A549 (cell line): ENCODE results near the gene EEFSEC. TPM values are rescaled to one million over a fixed set of nuclear protein-coding genes. Genes with fewer than 3 reads are reported as not detected.
A peak's percentile ranks its signal among the peaks of the same experiment; 100 is the strongest.

Experiments
- ATAC-seq, 2 experiments: fragments of 200-7000 bp in 1 of 2; fragments of >200 bp in 1 of 2; cut with Nextera tagmentation in 1 of 2; cut with Tn5 transposase in 1 of 2; 3 replicates each; pipeline versions ENCODE4 v1.8.0 to v1.9.1; 2018 to 2020; ENCODE audit warnings: mild to moderate bottlenecking in 1 of 2, moderate library complexity in 1 of 2
- CTCF ChIA-PET: fragments of 300-600 bp; sonication (Branson Sonifier 250); formaldehyde crosslinking; extraction: SDS; loops from one replicate; lab custom pipeline; 2021; ENCODE audit warnings: antibody characterized with exemption, inconsistent platforms; lab: Yijun Ruan, JAX
- POLR2A ChIA-PET: fragments of 350-600 bp; formaldehyde crosslinking; extraction: SDS; loops from one replicate; lab custom pipeline; 2021; ENCODE audit warnings: antibody characterized with exemption, inconsistent platforms; lab: Yijun Ruan, JAX
- DNase-seq, 2 experiments: peaks; one replicate each; pipeline versions ENCODE4 v3.0.0 to v3.0.0-alpha.2; 2011 to 2016; ENCODE audit warnings: low read depth in 1 of 2, low spot score in 1 of 2
- FAIRE-seq: peaks from 2 replicates; lab custom pipeline; 2011; peaks lifted over from hg19 to GRCh38; lab: Jason Lieb, UNC
- H3K27ac ChIP-seq, 2 experiments: fragments of >200 bp; sonication (Bioruptor Twin); formaldehyde crosslinking; 3 replicates each; pipeline ENCODE4 v1.5.1; 2016 to 2017
- H3K4me1 ChIP-seq: fragments of >200 bp; sonication (Bioruptor Twin); formaldehyde crosslinking; 3 replicates; pipeline ENCODE4 v1.6.1; 2016
- H3K4me2 ChIP-seq: fragments of >200 bp; sonication (Bioruptor Twin); formaldehyde crosslinking; 3 replicates; pipeline ENCODE4 v1.6.1; 2016
- H3K4me3 ChIP-seq: fragments of >200 bp; sonication (Bioruptor Twin); formaldehyde crosslinking; 3 replicates; pipeline ENCODE4 v1.5.1; 2016
- H3K9me3 ChIP-seq: fragments of >200 bp; sonication (Bioruptor Twin); formaldehyde crosslinking; 3 replicates; pipeline ENCODE4 v1.6.1; 2016
- CBX2 ChIP-seq: fragments of 200-600 bp; sonication (generic); IDR thresholded peaks from 2 replicates; pipeline ENCODE4 v1.6.1; 2016; ENCODE audit warnings: low read depth, mild to moderate bottlenecking, borderline replicate concordance
- CBX8 ChIP-seq: fragments of 200-600 bp; sonication (generic); IDR thresholded peaks from 2 replicates; pipeline ENCODE4 v1.6.1; 2016
- CHD4 ChIP-seq: fragments of 200-600 bp; sonication (generic); IDR thresholded peaks from 2 replicates; pipeline ENCODE4 v1.6.1; 2016; ENCODE audit warnings: antibody characterized with exemption, mild to moderate bottlenecking, borderline replicate concordance
- E2F6 ChIP-seq: IDR thresholded peaks from 2 replicates; pipeline ENCODE4 v1.6.1; 2012; ENCODE audit warnings: low read depth, borderline replicate concordance
- EHMT2 ChIP-seq: fragments of 200-600 bp; sonication (generic); IDR thresholded peaks from 2 replicates; pipeline ENCODE4 v1.6.1; 2016; ENCODE audit warnings: antibody characterized with exemption, low read depth, mild to moderate bottlenecking, moderate library complexity
- ESRRA ChIP-seq: fragments of 150-350 bp; IDR thresholded peaks from 2 replicates; pipeline ENCODE4 v1.6.1; 2014; ENCODE audit warnings: mild to moderate bottlenecking, low read length, borderline replicate concordance
- FOSL2 ChIP-seq, 2 experiments: fragments of 450-650 bp in 1 of 2; fragments of >200 bp in 1 of 2; sonication (Bioruptor Twin) in 1 of 2; formaldehyde crosslinking; IDR thresholded peaks; 2 replicates each; pipeline versions ENCODE4 v1.5.0 to v1.6.1; 2016 to 2020; ENCODE audit warnings: mild to moderate bottlenecking in 1 of 2, moderate library complexity in 1 of 2
- FOXS1 ChIP-seq: fragments of 250-450 bp; sonication (Bioruptor Pico); IDR thresholded peaks from 2 replicates; pipeline ENCODE4 v1.5.0; 2020; ENCODE audit warnings: mild to moderate bottlenecking, moderate library complexity
- GATA3 ChIP-seq: IDR thresholded peaks from 2 replicates; pipeline ENCODE4 v1.6.1; 2012; ENCODE audit warnings: borderline replicate concordance
- HDAC2 ChIP-seq: fragments of 200-600 bp; sonication (generic); IDR thresholded peaks from 2 replicates; pipeline ENCODE4 v1.6.1; 2016
- HEYL ChIP-seq: fragments of 250-450 bp; sonication (Bioruptor Pico); IDR thresholded peaks from 2 replicates; pipeline ENCODE4 v1.8.0; 2021; ENCODE audit warnings: mild to moderate bottlenecking, moderate library complexity
- HMGXB4 ChIP-seq: fragments of 250-450 bp; sonication (Bioruptor Pico); IDR thresholded peaks from 2 replicates; pipeline ENCODE4 v1.5.0; 2021; ENCODE audit warnings: mild to moderate bottlenecking, moderate library complexity, borderline replicate concordance
- HOXB13 ChIP-seq: fragments of 250-450 bp; sonication (Bioruptor Pico); IDR thresholded peaks from 2 replicates; pipeline ENCODE4 v1.5.0; 2020; ENCODE audit warnings: low read depth, mild to moderate bottlenecking, moderate library complexity
- JUNB ChIP-seq: fragments of >200 bp; sonication (Bioruptor Twin); formaldehyde crosslinking; IDR thresholded peaks from 2 replicates; pipeline ENCODE4 v1.6.1; 2016
- MAFK ChIP-seq: fragments of 450-650 bp; IDR thresholded peaks from 2 replicates; pipeline ENCODE4 v1.6.1; 2014; ENCODE audit not compliant: partially characterized antibody
- MAX ChIP-seq: IDR thresholded peaks from 2 replicates; pipeline ENCODE4 v1.6.1; 2012
- MAZ ChIP-seq: fragments of 150-350 bp; IDR thresholded peaks from 2 replicates; pipeline ENCODE4 v1.6.1; 2014; ENCODE audit warnings: antibody characterized with exemption, low read depth, low read length, borderline replicate concordance
- PBX3 ChIP-seq: IDR thresholded peaks from 2 replicates; pipeline ENCODE4 v1.6.1; 2012
- RAD21 ChIP-seq, 2 experiments: fragments of >200 bp in 1 of 2; sonication (Bioruptor Twin) in 1 of 2; formaldehyde crosslinking in 1 of 2; IDR thresholded peaks in 1 of 2; conservative IDR thresholded peaks in 1 of 2; 2 replicates in 1 of 2; 3 replicates in 1 of 2; pipeline ENCODE4 v1.6.1; 2012 to 2018; ENCODE audit warnings: inconsistent platforms in 1 of 2
- RNF2 ChIP-seq: fragments of 200-600 bp; sonication (generic); IDR thresholded peaks from 2 replicates; pipeline ENCODE4 v1.6.1; 2016; ENCODE audit warnings: low read depth, mild to moderate bottlenecking, antibody characterized with exemption, moderate library complexity, borderline replicate concordance
- TFCP2L1 ChIP-seq: fragments of 250-450 bp; sonication (Bioruptor Pico); IDR thresholded peaks from 2 replicates; pipeline ENCODE4 v1.5.0; 2021; ENCODE audit warnings: mild to moderate bottlenecking
- TP53 ChIP-seq: fragments of 250-450 bp; sonication (Bioruptor Pico); IDR thresholded peaks from 2 replicates; pipeline ENCODE4 v1.5.0; 2021; ENCODE audit warnings: mild to moderate bottlenecking, moderate library complexity
- ZC3H11A ChIP-seq: fragments of 450-650 bp; IDR thresholded peaks from 2 replicates; pipeline ENCODE4 v1.6.1; 2014; ENCODE audit warnings: antibody characterized with exemption, mild to moderate bottlenecking
- ZFP36 ChIP-seq: fragments of 450-650 bp; IDR thresholded peaks from 2 replicates; pipeline ENCODE4 v1.6.1; 2014; ENCODE audit warnings: borderline replicate concordance; ENCODE audit not compliant: partially characterized antibody
- ZNF302 ChIP-seq: fragments of 250-450 bp; sonication (Bioruptor Pico); IDR thresholded peaks from 2 replicates; pipeline ENCODE4 v1.9.0; 2021; ENCODE audit warnings: inconsistent platforms, mild to moderate bottlenecking, moderate library complexity
- ZSCAN20 ChIP-seq: fragments of 250-450 bp; sonication (Bioruptor Pico); IDR thresholded peaks from 2 replicates; pipeline ENCODE4 v1.8.0; 2022; ENCODE audit warnings: mild to moderate bottlenecking, moderate library complexity
- WGBS: methylation state at CpG from one replicate; pipeline ENCODE4 v1.1.6; 2017; ENCODE audit errors: missing lambda C conversion rate; 5-methylcytosine and 5-hydroxymethylcytosine counted together
- polyA plus RNA-seq, 4 experiments: library from polyadenylated mRNA; depleted of rRNA in 3 of 4; stranded (reverse); fragments of >200 nt; fragmentation: RNase III in 1 of 4; extraction: RNeasy Plus Mini Kit Qiagen cat#74134 plus additional on column Dnase treatment in 1 of 4; gene quantifications; 2 replicates in 3 of 4; 3 replicates in 1 of 4; pipeline ENCODE4 v1.2.3, GENCODE V29; 2011 to 2017

Gene EEFSEC
- polyA plus RNA-seq, 2 of the 4 experiments (the other 2 are of a cell fraction), result 6.9 to 7.3 TPM

DNA sequence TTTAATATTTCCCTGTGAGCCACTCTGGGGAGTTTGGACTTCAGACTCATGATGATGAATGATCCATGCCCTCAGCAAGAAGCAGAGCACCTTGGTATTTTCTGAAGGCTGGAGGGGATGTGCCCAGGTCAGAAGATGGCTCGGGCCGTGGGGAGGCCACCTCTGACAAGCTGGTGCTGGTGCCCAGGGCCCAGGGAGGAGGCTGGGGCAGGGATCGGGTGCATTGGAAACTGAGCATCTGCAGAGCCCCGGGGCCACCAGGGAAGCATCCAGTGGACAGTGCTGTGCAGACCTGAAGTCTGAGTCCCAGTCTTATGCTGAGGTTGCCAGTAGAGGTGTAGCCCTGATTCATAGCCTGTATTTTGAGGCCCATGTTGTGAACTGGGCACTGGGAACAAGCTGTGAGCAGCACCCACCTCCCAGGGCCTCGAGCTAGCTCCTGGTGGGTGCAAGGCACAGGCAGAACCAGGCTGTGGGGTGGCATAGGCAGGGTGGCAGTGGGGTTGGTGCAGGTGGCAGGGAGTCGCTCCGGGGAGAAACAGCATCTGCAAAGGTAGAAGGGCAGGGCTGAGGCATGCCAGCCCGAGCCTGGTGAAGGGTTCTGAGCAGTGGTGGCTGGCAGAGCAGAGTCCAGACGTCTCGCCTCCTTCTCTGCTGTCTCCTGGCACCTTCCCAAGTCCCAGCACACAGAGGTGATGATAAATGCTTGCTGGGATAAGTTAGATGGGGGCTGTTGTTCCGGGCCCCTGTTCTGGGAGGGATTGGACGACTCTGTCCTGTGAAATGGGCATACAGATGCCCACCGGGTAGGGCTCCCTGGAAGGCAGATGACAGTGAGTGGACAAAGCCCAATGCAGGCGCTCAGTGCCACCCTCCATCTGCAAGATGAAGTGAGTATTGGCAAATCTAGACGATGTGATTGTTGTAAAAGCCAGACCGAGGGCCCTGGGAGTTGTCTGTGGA is 302.8 kb downstream of the EEFSEC start:
- DNase-seq (no peak), FAIRE-seq (no peak), ATAC-seq (peak; percentile 16 to 38; a peak in 4 of 6 replicates)
- no peak overlapping the region for H3K4me3 ChIP-seq
- no peak overlapping the region for H3K27ac ChIP-seq
- TF ChIP-seq ZSCAN20 (CRISPR knock-in tag), result no peak
- no peak for TF ChIP-seq HOXB13 (CRISPR knock-in tag)
- TF ChIP-seq JUNB, result no peak
- TF ChIP-seq GATA3, result no peak
- no peak for TF ChIP-seq HDAC2
- TF ChIP-seq MAFK, result no peak
- TF ChIP-seq ESRRA, result no peak
- TF ChIP-seq FOXS1 (CRISPR knock-in tag), result no peak
- no peak for TF ChIP-seq MAX
- TF ChIP-seq TP53 (CRISPR knock-in tag), result no peak
- no peak for TF ChIP-seq RAD21 (conservative IDR thresholded peaks at IDR 0.05 in 1 of 2, IDR thresholded peaks at IDR 0.05 in 1 of 2)
- TF ChIP-seq ZNF302 (CRISPR knock-in tag), result no peak
- TF ChIP-seq ZC3H11A, result no peak
- no peak for TF ChIP-seq HEYL
- TF ChIP-seq PBX3, result no peak
- TF ChIP-seq MAZ, result no peak
- H3K4me1 ChIP-seq, result no peaks in the 10 kb centered on the region
- H3K9me3 ChIP-seq, result no peaks in the 10 kb centered on the region
- no peak overlapping the region for H3K4me2 ChIP-seq
- ChIA-PET CTCF (interaction anchor here (1.0 kb wide), 1 partner anchor 14 kb away, joined by 3 read pairs; no protein-coding TSS in a partner anchor), POLR2A (no interaction called here)
- WGBS, result 36% methylated on average over 8 of the region's 16 CpGs

DNA sequence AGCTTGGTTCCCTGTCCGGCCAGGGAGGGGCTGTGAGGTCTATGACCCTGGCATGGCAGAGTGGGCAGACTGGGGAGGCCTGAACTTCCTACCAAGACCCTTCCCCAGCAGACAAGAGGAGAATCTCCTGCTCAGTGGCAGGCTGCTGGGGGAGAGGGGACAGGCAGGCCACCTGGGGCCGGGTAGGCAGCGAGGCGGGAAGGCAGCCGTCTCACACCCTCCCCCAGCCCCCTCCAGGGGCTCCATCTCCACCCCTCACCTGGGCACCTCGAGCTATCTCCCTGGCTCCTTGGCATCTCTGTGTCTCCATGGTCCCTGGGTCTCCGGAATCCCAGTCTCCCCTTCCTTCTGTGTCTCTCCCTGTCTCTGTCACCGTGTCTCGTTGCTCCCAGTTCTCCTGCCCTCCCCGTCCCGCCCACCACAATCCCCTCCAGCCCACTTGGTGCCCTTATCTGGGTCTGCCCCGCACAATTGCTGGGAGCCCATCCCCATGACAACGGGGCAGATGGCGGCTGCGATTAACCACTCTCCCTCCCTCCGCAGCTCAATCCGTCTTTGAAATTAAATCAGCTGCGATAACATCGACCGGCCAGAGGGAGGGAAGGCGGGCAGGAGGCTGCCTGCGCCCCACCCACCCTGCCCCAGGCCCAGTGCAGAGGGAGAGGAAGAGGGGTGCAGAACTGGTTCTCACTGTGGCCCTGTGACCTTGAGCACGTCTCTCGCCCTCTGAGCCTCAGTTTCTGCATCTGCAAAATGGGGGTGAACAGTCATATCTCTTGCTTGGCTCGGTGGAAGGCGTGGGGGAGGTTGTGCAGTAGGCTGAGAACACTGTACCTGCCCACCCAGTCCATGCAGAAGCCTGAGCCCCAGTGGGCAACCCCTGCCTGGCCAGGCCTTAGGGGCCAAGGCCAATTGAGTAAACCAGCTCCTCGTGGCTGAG is 303.8 kb downstream of the EEFSEC start:
- whole genome bisulfite sequencing, result 69% methylated on average over 17 of the region's 27 CpGs

More for the DNA sequence above, 303.8 kb downstream of the EEFSEC start:
- no peak for FAIRE-seq
- H3K4me1 ChIP-seq, result no peaks in the 10 kb centered on the region
- POLR2A ChIA-PET, result interaction anchor here (0.6 kb wide), 1 partner anchor 246 kb away, joined by 3 read pairs; no protein-coding TSS in a partner anchor
- no peak for TF ChIP-seq CHD4
- no peak for TF ChIP-seq HDAC2
- TF ChIP-seq TFCP2L1 (CRISPR knock-in tag), result no peak
- TF ChIP-seq FOSL2 (IDR thresholded peaks at IDR 0.05), result no peak
- TF ChIP-seq FOSL2 (CRISPR knock-in tag; IDR thresholded peaks at IDR 0.05), result no peak
- TF ChIP-seq ZFP36, result no peak
- no peak for TF ChIP-seq MAZ
- no peak for TF ChIP-seq FOXS1 (CRISPR knock-in tag)
- no peak for TF ChIP-seq MAX
- no peak for TF ChIP-seq CBX2
- TF ChIP-seq HEYL, result no peak
- TF ChIP-seq ZC3H11A, result no peak
- no peak for TF ChIP-seq CBX8
- TF ChIP-seq HMGXB4, result no peak
- no peak for TF ChIP-seq EHMT2
- no peak for TF ChIP-seq E2F6
- TF ChIP-seq RNF2, result no peak
- TF ChIP-seq, all 56 proteins: peak for 0
- CTCF ChIA-PET, result interaction anchor here (1.5 kb wide), 1 partner anchor 40 kb away, joined by 4 read pairs; no protein-coding TSS in a partner anchor
- Histone ChIP-seq H3K27ac (no peak overlapping the region), H3K4me2 (no peak overlapping the region), H3K4me3 (no peak overlapping the region), H3K9me3 (no peaks in the 10 kb centered on the region)
- DNase-seq (no peak), ATAC-seq (no peak)
